ENCODE results near the gene AQP5. TPM values are rescaled to one million over a fixed set of nuclear protein-coding genes. Genes with fewer than 3 reads are reported as not detected.

AQP5 gene
- total and polyA plus RNA-seq, 2 of the 8 experiments (the other 6 are each of a cell fraction or from before 2014, with no cell fraction given): 2.5 to 3.2 TPM

Other genes with a start within 250 kb of the AQP5 start
- 413 and 423 TPM in 2 replicates for gene TMBIM6, start 220.3 kb upstream of the AQP5 start, total RNA-seq (2021; fragmentation: NEBNext Ultra II Directional; extraction: Animal tissue kit (Norgen Biotek cat#: 25700))
- gene TMBIM6, start 220.3 kb upstream of the AQP5 start, polyA plus RNA-seq (2011; rRNA removed): 417 and 556 TPM in 2 replicates
- 27.9 and 30.2 TPM in 2 replicates for gene NCKAP5L, start 133.5 kb upstream of the AQP5 start, total RNA-seq (2021; fragmentation: NEBNext Ultra II Directional; extraction: Animal tissue kit (Norgen Biotek cat#: 25700))
- 9.4 and 16.3 TPM in 2 replicates for gene NCKAP5L, start 133.5 kb upstream of the AQP5 start, polyA plus RNA-seq (2011; rRNA removed)
- 2.4 and 2.5 TPM in 2 replicates for gene BCDIN3D, start 118.8 kb upstream of the AQP5 start, total RNA-seq (2021; fragmentation: NEBNext Ultra II Directional; extraction: Animal tissue kit (Norgen Biotek cat#: 25700))
- gene BCDIN3D, start 118.8 kb upstream of the AQP5 start, polyA plus RNA-seq (2011; rRNA removed): 1.6 TPM in 2 replicates
- gene FAIM2, start 58.0 kb upstream of the AQP5 start, total RNA-seq (2021; fragmentation: NEBNext Ultra II Directional; extraction: Animal tissue kit (Norgen Biotek cat#: 25700)): 0.89 and 1.4 TPM in 2 replicates
- gene FAIM2, start 58.0 kb upstream of the AQP5 start, polyA plus RNA-seq (2011; rRNA removed): 1.3 and 3.1 TPM in 2 replicates
- not detected in 2 replicates for gene AQP2, start 11.1 kb upstream of the AQP5 start, total RNA-seq (2021; fragmentation: NEBNext Ultra II Directional; extraction: Animal tissue kit (Norgen Biotek cat#: 25700))
- 0.02 TPM in 1 of 2 replicates, not detected in the other for gene AQP2, start 11.1 kb upstream of the AQP5 start, polyA plus RNA-seq (2011; rRNA removed)
- 0.17 TPM in 1 of 2 replicates, not detected in the other for gene AQP6, start 11.1 kb downstream of the AQP5 start, total RNA-seq (2021; fragmentation: NEBNext Ultra II Directional; extraction: Animal tissue kit (Norgen Biotek cat#: 25700))
- 0.03 and 0.06 TPM in 2 replicates for gene AQP6, start 11.1 kb downstream of the AQP5 start, polyA plus RNA-seq (2011; rRNA removed)
- 63.5 and 66.3 TPM in 2 replicates for gene RACGAP1, start 63.6 kb downstream of the AQP5 start, total RNA-seq (2021; fragmentation: NEBNext Ultra II Directional; extraction: Animal tissue kit (Norgen Biotek cat#: 25700))
- gene RACGAP1, start 63.6 kb downstream of the AQP5 start, polyA plus RNA-seq (2011; rRNA removed): 17.4 and 18.0 TPM in 2 replicates
- gene ASIC1, start 95.7 kb downstream of the AQP5 start, total RNA-seq (2021; fragmentation: NEBNext Ultra II Directional; extraction: Animal tissue kit (Norgen Biotek cat#: 25700)): 1.9 and 2.4 TPM in 2 replicates
- gene ASIC1, start 95.7 kb downstream of the AQP5 start, polyA plus RNA-seq (2011; rRNA removed): 3.3 and 4.4 TPM in 2 replicates
- gene SMARCD1, start 123.5 kb downstream of the AQP5 start, total RNA-seq (2021; fragmentation: NEBNext Ultra II Directional; extraction: Animal tissue kit (Norgen Biotek cat#: 25700)): 128 and 140 TPM in 2 replicates
- 130 and 134 TPM in 2 replicates for gene SMARCD1, start 123.5 kb downstream of the AQP5 start, polyA plus RNA-seq (2011; rRNA removed)
- 0.74 and 1.2 TPM in 2 replicates for gene GPD1, start 142.1 kb downstream of the AQP5 start, total RNA-seq (2021; fragmentation: NEBNext Ultra II Directional; extraction: Animal tissue kit (Norgen Biotek cat#: 25700))
- 0.45 and 0.53 TPM in 2 replicates for gene GPD1, start 142.1 kb downstream of the AQP5 start, polyA plus RNA-seq (2011; rRNA removed)
- 38.5 and 40.1 TPM in 2 replicates for gene COX14, start 150.4 kb downstream of the AQP5 start, total RNA-seq (2021; fragmentation: NEBNext Ultra II Directional; extraction: Animal tissue kit (Norgen Biotek cat#: 25700))
- 84.3 and 102 TPM in 2 replicates for gene COX14, start 150.4 kb downstream of the AQP5 start, polyA plus RNA-seq (2011; rRNA removed)
- 58.5 and 69.2 TPM in 2 replicates for gene CERS5, start 205.5 kb downstream of the AQP5 start, total RNA-seq (2021; fragmentation: NEBNext Ultra II Directional; extraction: Animal tissue kit (Norgen Biotek cat#: 25700))
- 75.8 and 119 TPM in 2 replicates for gene CERS5, start 205.5 kb downstream of the AQP5 start, polyA plus RNA-seq (2011; rRNA removed)

Measured in H1 (cell line).